Esophagus muscularis mucosa (tissue), 3 donors: ENCODE results near the gene DBNDD2.

Source experiments
- POLR2A ChIP-seq: fragments of 450-650 bp; IDR thresholded peaks from one replicate; pipeline ENCODE4 v1.6.1; 2017; ENCODE audit warnings: antibody characterized with exemption, moderate library complexity, mild to moderate bottlenecking, low read depth
- POLR2AphosphoS5 ChIP-seq, 2 donors: sonication (generic); formaldehyde crosslinking; IDR thresholded peaks; one replicate each; pipeline ENCODE4 v1.6.1; 2017; ENCODE audit warnings: antibody characterized with exemption in 2 of 2
- TF ChIP-seq, protein P1 (sequence below), 3 experiments: fragments of 200-600 bp in 2 of 3; fragments of 450-650 bp in 1 of 3; sonication (generic) in 2 of 3; IDR thresholded peaks; one replicate each; pipeline ENCODE4 v1.5.1; 2017 to 2019; ENCODE audit warnings: antibody characterized with exemption in 3 of 3, mild to moderate bottlenecking in 2 of 3, moderate library complexity in 1 of 3

DNA sequence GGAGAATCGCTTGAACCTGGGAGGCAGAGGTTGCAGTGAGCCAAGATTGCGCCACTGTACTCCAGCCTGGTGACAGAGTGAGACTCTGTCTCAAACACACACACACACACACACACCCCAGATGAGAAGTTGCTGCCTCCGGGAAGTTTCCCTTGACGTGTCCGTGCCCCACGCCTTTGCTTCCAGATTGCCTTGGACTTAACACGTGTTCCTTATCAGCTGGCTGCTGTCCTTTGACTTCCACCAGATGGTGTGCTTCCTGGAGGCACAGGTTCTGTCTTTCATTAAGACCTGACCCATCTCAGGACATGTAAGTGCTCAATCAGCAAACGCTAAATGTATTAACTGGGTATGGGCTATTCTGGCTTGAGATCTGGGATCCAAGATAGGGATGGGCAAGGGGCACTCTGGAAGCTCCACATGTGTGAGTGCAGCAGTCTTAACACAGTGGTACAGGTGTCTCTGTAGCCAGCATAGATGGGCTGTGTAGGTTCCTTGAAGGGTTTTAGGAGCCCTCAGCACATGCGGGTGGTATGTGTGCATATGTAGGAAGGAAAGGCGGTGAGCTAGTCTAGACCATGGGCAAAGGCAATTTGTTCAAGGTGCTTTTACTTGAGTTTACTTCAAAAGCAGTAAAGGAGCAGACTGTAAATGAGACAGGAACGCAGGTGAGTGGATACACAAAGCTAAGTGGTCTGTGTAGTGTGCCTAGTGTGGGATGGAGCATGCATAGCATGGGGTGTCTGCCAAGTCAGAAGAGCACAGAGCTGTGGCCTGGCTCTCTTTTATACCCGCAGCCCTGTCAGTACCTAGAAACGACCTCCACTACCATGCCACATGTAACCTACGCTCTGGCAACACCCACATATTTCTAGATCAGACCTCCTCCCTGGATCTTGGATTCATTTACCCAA, 19.4 kb downstream of the DBNDD2 start:
- no peak for TF ChIP-seq POLR2AphosphoS5 (IDR thresholded peaks at IDR 0.05)
- TF ChIP-seq, protein P1, sequence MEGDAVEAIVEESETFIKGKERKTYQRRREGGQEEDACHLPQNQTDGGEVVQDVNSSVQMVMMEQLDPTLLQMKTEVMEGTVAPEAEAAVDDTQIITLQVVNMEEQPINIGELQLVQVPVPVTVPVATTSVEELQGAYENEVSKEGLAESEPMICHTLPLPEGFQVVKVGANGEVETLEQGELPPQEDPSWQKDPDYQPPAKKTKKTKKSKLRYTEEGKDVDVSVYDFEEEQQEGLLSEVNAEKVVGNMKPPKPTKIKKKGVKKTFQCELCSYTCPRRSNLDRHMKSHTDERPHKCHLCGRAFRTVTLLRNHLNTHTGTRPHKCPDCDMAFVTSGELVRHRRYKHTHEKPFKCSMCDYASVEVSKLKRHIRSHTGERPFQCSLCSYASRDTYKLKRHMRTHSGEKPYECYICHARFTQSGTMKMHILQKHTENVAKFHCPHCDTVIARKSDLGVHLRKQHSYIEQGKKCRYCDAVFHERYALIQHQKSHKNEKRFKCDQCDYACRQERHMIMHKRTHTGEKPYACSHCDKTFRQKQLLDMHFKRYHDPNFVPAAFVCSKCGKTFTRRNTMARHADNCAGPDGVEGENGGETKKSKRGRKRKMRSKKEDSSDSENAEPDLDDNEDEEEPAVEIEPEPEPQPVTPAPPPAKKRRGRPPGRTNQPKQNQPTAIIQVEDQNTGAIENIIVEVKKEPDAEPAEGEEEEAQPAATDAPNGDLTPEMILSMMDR (IDR thresholded peaks at IDR 0.05) = no peak
- TF ChIP-seq POLR2A = no peak
